Progenitor cell of endocrine pancreas (in vitro differentiated cells): ENCODE data around the gene EXD2. TPM values are rescaled to one million over a fixed set of nuclear protein-coding genes. Genes with fewer than 3 reads are reported as not detected.
"Not testable (repeated sequence)": the region's sequence is repeated elsewhere in the genome, so short reads cannot be mapped to it uniquely, and the experiment has no call there.

Experiments used
- DNase-seq: peaks from one replicate; pipeline ENCODE4 v3.0.0; 2021; ENCODE audit warnings: low spot score; ENCODE audit not compliant: unreplicated experiment
- H3K27ac Mint-ChIP-seq: 2 replicates; pipeline ENCODE4 v1.8.0; 2021; ENCODE audit warnings: mild to moderate bottlenecking, moderate library complexity, mixed read lengths
- H3K27me3 Mint-ChIP-seq: 2 replicates; pipeline ENCODE4 v1.8.0; 2021; ENCODE audit warnings: mixed read lengths
- H3K36me3 Mint-ChIP-seq: 2 replicates; pipeline ENCODE4 v1.8.0; 2022; ENCODE audit warnings: mixed read lengths; ENCODE audit not compliant: insufficient read depth
- H3K4me1 Mint-ChIP-seq: 2 replicates; pipeline ENCODE4 v1.8.0; 2021; ENCODE audit warnings: low read depth, mixed read lengths
- H3K4me3 Mint-ChIP-seq: 2 replicates; pipeline ENCODE4 v1.8.0; 2021; ENCODE audit warnings: low read depth, mild to moderate bottlenecking, moderate library complexity, mixed read lengths
- H3K9me3 Mint-ChIP-seq: 2 replicates; pipeline ENCODE4 v1.8.0; 2021; ENCODE audit warnings: low read depth, mixed read lengths
- total RNA-seq: library from RNA; stranded (reverse); gene quantifications from 2 replicates; pipeline ENCODE4 v1.2.1, GENCODE V29; 2021
- TF ChIP-seq, protein P1 (sequence below): fragments of 200-600 bp; sonication (generic); IDR thresholded peaks from one replicate; pipeline ENCODE4 v1.5.0; 2021; ENCODE audit warnings: antibody characterized with exemption, mild to moderate bottlenecking; ENCODE audit not compliant: unreplicated experiment

EXD2 gene
- total RNA-seq, 1 donor from 2014 or later, result 44.2 TPM

GRCh38 chr14:69154779-69155178 is 36.5 kb upstream of the EXD2 start:
- Mint-ChIP-seq H3K27ac (peak overlapping the region; percentile 76), H3K4me3 (peak overlapping the region; percentile 57)

GRCh38 chr14:69156224-69156623 is 35.1 kb upstream of the EXD2 start:
- TF ChIP-seq, protein P1, sequence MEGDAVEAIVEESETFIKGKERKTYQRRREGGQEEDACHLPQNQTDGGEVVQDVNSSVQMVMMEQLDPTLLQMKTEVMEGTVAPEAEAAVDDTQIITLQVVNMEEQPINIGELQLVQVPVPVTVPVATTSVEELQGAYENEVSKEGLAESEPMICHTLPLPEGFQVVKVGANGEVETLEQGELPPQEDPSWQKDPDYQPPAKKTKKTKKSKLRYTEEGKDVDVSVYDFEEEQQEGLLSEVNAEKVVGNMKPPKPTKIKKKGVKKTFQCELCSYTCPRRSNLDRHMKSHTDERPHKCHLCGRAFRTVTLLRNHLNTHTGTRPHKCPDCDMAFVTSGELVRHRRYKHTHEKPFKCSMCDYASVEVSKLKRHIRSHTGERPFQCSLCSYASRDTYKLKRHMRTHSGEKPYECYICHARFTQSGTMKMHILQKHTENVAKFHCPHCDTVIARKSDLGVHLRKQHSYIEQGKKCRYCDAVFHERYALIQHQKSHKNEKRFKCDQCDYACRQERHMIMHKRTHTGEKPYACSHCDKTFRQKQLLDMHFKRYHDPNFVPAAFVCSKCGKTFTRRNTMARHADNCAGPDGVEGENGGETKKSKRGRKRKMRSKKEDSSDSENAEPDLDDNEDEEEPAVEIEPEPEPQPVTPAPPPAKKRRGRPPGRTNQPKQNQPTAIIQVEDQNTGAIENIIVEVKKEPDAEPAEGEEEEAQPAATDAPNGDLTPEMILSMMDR, result no peak
- H3K27me3 Mint-ChIP-seq, result no peaks in the 10 kb centered on the region
- no peak overlapping the region for H3K27ac Mint-ChIP-seq
- peaks cover 3% of the 10 kb centered on the region for H3K4me1 Mint-ChIP-seq
- H3K36me3 Mint-ChIP-seq, result no peaks in the 10 kb centered on the region
- no peak overlapping the region for H3K4me3 Mint-ChIP-seq
- DNase-seq, result no peak
- H3K9me3 Mint-ChIP-seq, result peaks cover 3% of the 10 kb centered on the region

More at GRCh38 chr14:69154779-69155178, 36.5 kb upstream of the EXD2 start:
- H3K4me1 Mint-ChIP-seq, result peaks cover 15% of the 10 kb centered on the region
- DNase-seq, result no peak
- no peaks in the 10 kb centered on the region for H3K36me3 Mint-ChIP-seq
- H3K27me3 Mint-ChIP-seq, result no peaks in the 10 kb centered on the region
- no peaks in the 10 kb centered on the region for H3K9me3 Mint-ChIP-seq
- TF ChIP-seq, protein P1, result no peak

DNA sequence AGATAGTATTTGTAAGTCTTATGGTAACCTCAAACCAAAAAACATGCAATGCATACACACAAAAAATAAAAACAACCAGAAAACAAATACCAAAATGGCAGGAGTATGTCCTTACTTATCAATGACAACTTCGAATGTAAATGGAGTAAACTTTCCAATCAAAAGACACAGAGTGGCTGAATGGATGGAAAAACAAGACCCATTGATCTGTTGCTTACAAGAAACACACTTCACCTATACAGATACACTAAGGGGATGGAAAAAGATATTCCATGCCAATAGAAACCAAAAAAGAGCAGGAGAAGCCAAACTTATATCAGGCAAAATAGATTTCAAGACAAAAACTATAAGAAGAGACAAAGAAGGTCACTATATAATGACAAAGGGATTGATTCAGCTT is 29.7 kb upstream of the EXD2 start:
- no peaks in the 10 kb centered on the region for H3K4me1 Mint-ChIP-seq
- no peak overlapping the region for H3K27ac Mint-ChIP-seq
- no peak overlapping the region for H3K4me3 Mint-ChIP-seq
- no peak for DNase-seq
- H3K36me3 Mint-ChIP-seq, result peaks cover 3% of the 10 kb centered on the region
- no peaks in the 10 kb centered on the region for H3K27me3 Mint-ChIP-seq
- peaks cover 37% of the 10 kb centered on the region for H3K9me3 Mint-ChIP-seq
- TF ChIP-seq, protein P1, result no peak

GRCh38 chr14:69165787-69166186 is 25.5 kb upstream of the EXD2 start:
- H3K27ac Mint-ChIP-seq, result not testable (repeated sequence)

DNA sequence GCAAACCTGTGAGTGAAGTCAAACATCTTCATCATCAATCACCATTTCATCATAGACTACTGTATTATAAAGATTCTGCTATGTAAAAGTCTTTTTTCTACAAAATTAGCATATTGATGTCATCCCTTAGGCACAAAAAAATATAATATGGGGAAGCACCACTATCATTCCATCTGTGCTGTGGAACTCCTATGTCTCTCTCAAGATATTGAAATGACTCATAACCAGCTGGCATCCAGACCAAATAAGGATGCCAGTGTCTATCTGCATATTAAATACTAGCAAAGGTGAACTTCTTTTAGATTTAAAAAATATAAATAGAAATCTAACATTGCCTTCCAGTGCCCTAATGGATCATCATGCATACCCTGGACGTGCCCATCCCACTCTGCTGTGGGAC is 20.5 kb upstream of the EXD2 start:
- Mint-ChIP-seq H3K9me3 (peaks cover 2% of the 10 kb centered on the region), H3K4me3 (no peak overlapping the region), H3K27ac (no peak overlapping the region), H3K36me3 (no peaks in the 10 kb centered on the region), H3K27me3 (no peaks in the 10 kb centered on the region), H3K4me1 (no peaks in the 10 kb centered on the region)
- TF ChIP-seq, protein P1, result no peak
- DNase-seq, result no peak

More at GRCh38 chr14:69165787-69166186, 25.5 kb upstream of the EXD2 start:
- not testable (repeated sequence) for H3K4me1 Mint-ChIP-seq, H3K4me3 Mint-ChIP-seq, H3K27me3 Mint-ChIP-seq, H3K36me3 Mint-ChIP-seq, DNase-seq
- H3K9me3 Mint-ChIP-seq, result peaks cover 33% of the 10 kb centered on the region

DNA sequence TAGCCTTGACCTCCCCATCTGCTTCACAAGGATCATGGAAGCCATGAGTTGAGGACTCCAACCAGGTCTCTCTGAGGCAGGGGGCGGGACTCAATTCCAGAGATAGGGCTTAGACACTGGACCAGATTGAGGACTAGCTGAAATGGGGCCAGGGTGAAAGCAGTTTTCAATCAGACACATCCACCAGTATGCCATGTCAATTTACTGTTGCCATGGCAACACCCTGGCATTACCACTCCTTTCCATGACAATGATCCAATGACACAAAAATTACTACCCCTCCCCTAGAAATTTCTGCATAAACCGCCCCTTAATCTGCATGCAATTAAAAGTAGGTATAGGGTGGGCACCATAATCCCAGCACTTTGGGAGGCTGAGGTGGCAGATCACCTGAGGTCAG is 19.7 kb upstream of the EXD2 start:
- DNase-seq, result no peak
- Mint-ChIP-seq H3K9me3 (no peaks in the 10 kb centered on the region), H3K27me3 (no peaks in the 10 kb centered on the region), H3K4me1 (no peaks in the 10 kb centered on the region), H3K4me3 (no peak overlapping the region), H3K36me3 (no peaks in the 10 kb centered on the region), H3K27ac (no peak overlapping the region)
- TF ChIP-seq, protein P1, result no peak
